Esophagus squamous epithelium (tissue), 5 donors: ENCODE measurements around the gene EHHADH. TPM values are rescaled to one million over a fixed set of nuclear protein-coding genes. Genes with fewer than 3 reads are reported as not detected.
A peak's percentile ranks its signal among the peaks of the same experiment; 100 is the strongest.

Experiments used
- DNase-seq: peaks from one replicate; lab custom pipeline; 2025; lab: John Stamatoyannopoulos, UW
- H3K27ac ChIP-seq, 4 donors: fragments of 200-600 bp; sonication (generic); one replicate each; pipeline ENCODE4 v1.5.1; 2016 to 2019; ENCODE audit warnings: mild to moderate bottlenecking in 1 of 4
- H3K27me3 ChIP-seq, 4 donors: fragments of 200-600 bp; sonication (generic); 1 replicate in 3 of 4; 2 replicates in 1 of 4; pipeline versions ENCODE4 v1.5.1 to v1.6.0; 2017 to 2021; ENCODE audit warnings: antibody characterized with exemption in 1 of 4
- H3K36me3 ChIP-seq, 3 donors: fragments of 200-600 bp; sonication (generic); one replicate each; pipeline ENCODE4 v1.5.1; 2016 to 2019
- H3K4me1 ChIP-seq, 3 donors: fragments of 200-600 bp; sonication (generic); one replicate each; pipeline ENCODE4 v1.5.1; 2017 to 2019
- H3K4me3 ChIP-seq, 4 donors: fragments of 200-600 bp; sonication (generic); 1 replicate in 3 of 4; 2 replicates in 1 of 4; pipeline ENCODE4 v1.5.1; 2016 to 2019; ENCODE audit warnings: mild to moderate bottlenecking in 2 of 4, moderate library complexity in 1 of 4
- H3K9me3 ChIP-seq, 3 donors: fragments of 200-600 bp; sonication (generic); one replicate each; pipeline ENCODE4 v1.5.1; 2016 to 2019
- CTCF ChIP-seq, 6 experiments: fragments of 450-650 bp in 4 of 6; fragments of 200-600 bp in 2 of 6; sonication (generic) in 2 of 6; IDR thresholded peaks; one replicate each; pipeline ENCODE4 v1.5.1; 2016 to 2019; ENCODE audit warnings: antibody characterized with exemption in 6 of 6, mild to moderate bottlenecking in 4 of 6, moderate library complexity in 4 of 6
- POLR2A ChIP-seq, 4 donors: fragments of 450-650 bp; IDR thresholded peaks; one replicate each; pipeline ENCODE4 v1.6.1; 2017; ENCODE audit warnings: antibody characterized with exemption in 4 of 4, mild to moderate bottlenecking in 4 of 4, moderate library complexity in 3 of 4
- WGBS, 2 donors: methylation state at CpG; one replicate each; pipeline ENCODE4 v1.1.5; 2018; 5-methylcytosine and 5-hydroxymethylcytosine counted together
- intact Hi-C: fragments of 100-400 bp; cut with DNase I; formaldehyde crosslinking; loops from one replicate; pipeline ENCODE4 v1.15.0; 2022
- total RNA-seq, 4 donors: library from RNA; depleted of rRNA; stranded (reverse); fragments of >200 nt; gene quantifications; one replicate each; pipeline ENCODE4 v1.1.0, GENCODE V29; 2016
- donor health status: DM: yes; HTN: yes; CAD: no.

EHHADH gene
- total RNA-seq, 4 donors from 2014 or later, result 5.7 to 6.3 (median 5.9) TPM

GRCh38 chr3:185276415-185276814 is 22.6 kb upstream of the EHHADH start:
- 79 to 88% methylated on average over 4 of the region's 4 CpGs for WGBS, 2 donors
- DNase-seq, result no peak
- intact Hi-C loops, result no loop called here
- Histone ChIP-seq H3K36me3 (no peaks in the 10 kb centered on the region), H3K9me3 (no peaks in the 10 kb centered on the region), H3K27ac (no peak overlapping the region), H3K4me1 (peaks cover 0 to 1% (median 0%) of the 10 kb centered on the region in 3 donors), H3K27me3 (peaks cover 0 to 64% (median 0%) of the 10 kb centered on the region in 4 donors), H3K4me3 (no peak overlapping the region)
- TF ChIP-seq POLR2A (IDR thresholded peaks at IDR 0.05) (no peak), CTCF (IDR thresholded peaks at IDR 0.05) (no peak)

- no peak for DNase-seq
Observed at GRCh38 chr3:185272033-185272432, 18.2 kb upstream of the EHHADH start.

GRCh38 chr3:185270956-185271332 is 17.1 kb upstream of the EHHADH start:
- DNase-seq, result no peak
- 35% methylated on average over 4 of the region's 4 CpGs for WGBS, 2 donors
- TF ChIP-seq CTCF (IDR thresholded peaks at IDR 0.05), result no peak
- H3K4me3 ChIP-seq, result no peak overlapping the region
- intact Hi-C loops, result no loop called here
- H3K27me3 ChIP-seq, result peaks cover 0 to 66% (median 0%) of the 10 kb centered on the region in 4 donors
- peaks cover 0 to 5% (median 0%) of the 10 kb centered on the region in 3 donors for H3K4me1 ChIP-seq
- no peak overlapping the region for H3K27ac ChIP-seq
- no peaks in the 10 kb centered on the region for H3K9me3 ChIP-seq
- H3K36me3 ChIP-seq, result no peaks in the 10 kb centered on the region

More at GRCh38 chr3:185272033-185272432, 18.2 kb upstream of the EHHADH start:
- Histone ChIP-seq H3K27ac (no peak overlapping the region), H3K9me3 (no peaks in the 10 kb centered on the region), H3K4me3 (no peak overlapping the region), H3K36me3 (no peaks in the 10 kb centered on the region), H3K4me1 (peaks cover 0 to 5% (median 0%) of the 10 kb centered on the region in 3 donors), H3K27me3 (peaks cover 0 to 76% (median 0%) of the 10 kb centered on the region in 4 donors)
- intact Hi-C loops, result no loop called here
- TF ChIP-seq POLR2A (IDR thresholded peaks at IDR 0.05), result no peak
- TF ChIP-seq CTCF (IDR thresholded peaks at IDR 0.05), result no peak
- WGBS, 2 donors, result 78 to 93% methylated on average over 1 of the region's 1 CpG

- H3K9me3 ChIP-seq, result no peaks in the 10 kb centered on the region
- H3K27ac ChIP-seq, result no peak overlapping the region
- H3K4me1 ChIP-seq, result peaks cover 0 to 5% (median 0%) of the 10 kb centered on the region in 3 donors
- TF ChIP-seq CTCF (IDR thresholded peaks at IDR 0.05) (peak in 2 of 6 experiments; percentile 21 to 44), POLR2A (IDR thresholded peaks at IDR 0.05) (no peak)
- H3K27me3 ChIP-seq, result peaks cover 0 to 62% (median 0%) of the 10 kb centered on the region in 4 donors
- no peak for DNase-seq
- H3K4me3 ChIP-seq, result no peak overlapping the region
- H3K36me3 ChIP-seq, result no peaks in the 10 kb centered on the region
- intact Hi-C loops, result no loop called here
- WGBS, 2 donors, result 67 to 74% methylated on average over 3 to 4 of the region's 4 CpGs
Observed at GRCh38 chr3:185270262-185270955, 16.6 kb upstream of the EHHADH start.

- 71 to 84% methylated on average over 2 of the region's 2 CpGs for WGBS, 2 donors
- Histone ChIP-seq H3K36me3 (no peaks in the 10 kb centered on the region), H3K27me3 (peaks cover 0 to 49% (median 0%) of the 10 kb centered on the region in 4 donors), H3K27ac (no peak overlapping the region), H3K4me3 (no peak overlapping the region), H3K4me1 (peaks cover 0 to 5% (median 0%) of the 10 kb centered on the region in 3 donors), H3K9me3 (no peaks in the 10 kb centered on the region)
- intact Hi-C loops, result no loop called here
- no peak for TF ChIP-seq CTCF (IDR thresholded peaks at IDR 0.05)
- TF ChIP-seq POLR2A (IDR thresholded peaks at IDR 0.05), result no peak
- DNase-seq, result no peak
Observed at GRCh38 chr3:185268194-185268962, 14.5 kb upstream of the EHHADH start.
